Vagina (tissue), 2 donors: ENCODE data around the gene HSD11B1.

Experiments
- POLR2A ChIP-seq, 2 donors: fragments of 450-650 bp; IDR thresholded peaks; one replicate each; pipeline ENCODE4 v1.6.1; 2017; ENCODE audit warnings: antibody characterized with exemption in 2 of 2, mild to moderate bottlenecking in 2 of 2, moderate library complexity in 2 of 2
- POLR2AphosphoS5 ChIP-seq, 2 donors: sonication (generic); formaldehyde crosslinking; IDR thresholded peaks; one replicate each; pipeline ENCODE4 v1.9.0; 2017; ENCODE audit warnings: antibody characterized with exemption in 2 of 2, mild to moderate bottlenecking in 2 of 2, low read depth in 1 of 2; ENCODE audit not compliant: insufficient read depth in 1 of 2
- TF ChIP-seq, protein P1 (sequence below), 3 experiments: fragments of 450-650 bp in 2 of 3; fragments of 200-600 bp in 1 of 3; sonication (generic) in 1 of 3; IDR thresholded peaks; one replicate each; pipeline ENCODE4 v1.5.1; 2017 to 2019; ENCODE audit warnings: antibody characterized with exemption in 3 of 3, mild to moderate bottlenecking in 2 of 3, moderate library complexity in 2 of 3

DNA sequence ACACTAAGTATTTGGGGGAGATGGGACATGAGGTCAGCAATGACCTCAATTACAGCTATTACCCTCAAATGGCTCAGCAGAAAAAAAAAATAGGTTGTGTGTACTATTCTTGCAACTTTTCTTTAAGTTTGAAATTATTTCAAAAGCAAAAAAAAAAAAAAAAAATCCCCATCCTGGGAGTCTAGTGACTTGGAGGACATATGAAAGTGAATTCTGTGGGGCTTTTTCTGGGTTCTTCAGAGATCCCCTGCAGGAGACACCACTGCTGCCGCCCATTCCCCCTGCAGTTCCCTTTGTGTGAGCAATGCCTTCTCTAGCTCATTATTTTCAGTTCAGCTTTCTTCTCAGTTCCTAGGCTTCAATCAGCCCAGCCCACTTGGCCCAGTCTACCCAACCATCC is 16.7 kb downstream of the HSD11B1 start:
- TF ChIP-seq, protein P1, sequence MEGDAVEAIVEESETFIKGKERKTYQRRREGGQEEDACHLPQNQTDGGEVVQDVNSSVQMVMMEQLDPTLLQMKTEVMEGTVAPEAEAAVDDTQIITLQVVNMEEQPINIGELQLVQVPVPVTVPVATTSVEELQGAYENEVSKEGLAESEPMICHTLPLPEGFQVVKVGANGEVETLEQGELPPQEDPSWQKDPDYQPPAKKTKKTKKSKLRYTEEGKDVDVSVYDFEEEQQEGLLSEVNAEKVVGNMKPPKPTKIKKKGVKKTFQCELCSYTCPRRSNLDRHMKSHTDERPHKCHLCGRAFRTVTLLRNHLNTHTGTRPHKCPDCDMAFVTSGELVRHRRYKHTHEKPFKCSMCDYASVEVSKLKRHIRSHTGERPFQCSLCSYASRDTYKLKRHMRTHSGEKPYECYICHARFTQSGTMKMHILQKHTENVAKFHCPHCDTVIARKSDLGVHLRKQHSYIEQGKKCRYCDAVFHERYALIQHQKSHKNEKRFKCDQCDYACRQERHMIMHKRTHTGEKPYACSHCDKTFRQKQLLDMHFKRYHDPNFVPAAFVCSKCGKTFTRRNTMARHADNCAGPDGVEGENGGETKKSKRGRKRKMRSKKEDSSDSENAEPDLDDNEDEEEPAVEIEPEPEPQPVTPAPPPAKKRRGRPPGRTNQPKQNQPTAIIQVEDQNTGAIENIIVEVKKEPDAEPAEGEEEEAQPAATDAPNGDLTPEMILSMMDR (IDR thresholded peaks at IDR 0.05): no peak
- TF ChIP-seq POLR2AphosphoS5 (IDR thresholded peaks at IDR 0.05; ENCODE audit: insufficient read depth in 1 of 2, low read depth in 1 of 2) (no peak), POLR2A (IDR thresholded peaks at IDR 0.05) (no peak)
